ENCODE measurements around the gene MRPL55. TPM values are rescaled to one million over a fixed set of nuclear protein-coding genes. Genes with fewer than 3 reads are reported as not detected.

The MRPL55 gene
- total RNA-seq, 1 experiment from 2014 or later: 343 TPM

DNA sequence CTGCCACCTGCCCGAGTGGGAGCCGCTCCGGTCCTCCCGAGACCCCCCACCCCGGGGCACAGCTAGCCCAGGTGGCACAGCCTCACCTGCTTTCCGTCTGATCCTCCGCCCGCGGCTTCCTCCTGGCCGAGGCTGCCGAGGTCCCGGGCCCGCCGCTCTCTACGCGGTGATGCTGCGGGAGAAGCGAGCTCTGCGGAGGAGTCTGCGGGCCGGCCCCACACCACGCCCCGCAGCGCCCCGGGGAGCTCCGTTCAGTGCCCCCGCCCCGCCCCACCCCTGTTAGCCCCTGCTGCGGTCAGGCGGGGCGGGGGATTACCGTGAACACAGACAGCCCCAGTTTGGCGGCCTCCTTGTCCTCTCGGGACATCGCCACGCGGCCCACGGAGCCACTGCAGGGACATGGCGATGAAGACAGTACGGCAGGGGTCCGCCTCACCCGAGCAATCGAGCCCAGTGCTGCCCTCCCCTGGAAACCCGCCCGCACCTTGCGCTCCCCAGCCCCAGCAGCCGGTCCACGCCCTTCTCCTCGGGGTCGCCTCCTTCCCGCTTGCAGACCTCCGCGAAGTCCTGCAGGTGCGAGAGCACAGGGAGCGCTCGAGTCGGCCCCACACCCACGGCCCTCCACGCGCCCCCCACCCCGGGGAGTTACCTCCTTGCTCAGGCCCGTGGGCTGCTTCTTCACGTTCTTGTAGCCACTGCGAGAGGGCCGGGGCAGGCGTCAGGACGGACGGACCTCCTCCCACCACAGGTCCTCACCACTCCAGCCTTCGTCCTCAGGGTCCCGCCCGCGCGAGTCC is 6.9 kb downstream of the MRPL55 start:
- ChIA-PET CTCF (interaction anchor here (1.0 to 1.1 kb wide), 3 partner anchors 20 to 103 kb away, joined by 3 to 4 read pairs (median 3); partner anchors contain the start of gene IBA57), POLR2A (ENCODE audit: unreplicated experiment) (interaction anchor here (0.6 kb wide), 2 partner anchors 12 to 99 kb away, joined by 4 to 8 read pairs; no protein-coding TSS in a partner anchor)
- H3K4me3 ChIP-seq (ENCODE audit: low read length): peak overlapping the region; percentile 79
- peak overlapping the region; percentile 91 for H3K9ac ChIP-seq (ENCODE audit: low read length)
- BruUV-seq (replicated peaks): no TSS peak
- H3K4me1 ChIP-seq (ENCODE audit: insufficient read depth, low read length): peaks cover 21% of the 10 kb centered on the region
- H4K20me1 ChIP-seq (ENCODE audit: low read length): peaks cover 36% of the 10 kb centered on the region
- TF ChIP-seq EZH2 (IDR thresholded peaks at IDR 0.05; ENCODE audit: low read length, unreplicated experiment): no peak
- TF ChIP-seq, protein P1, sequence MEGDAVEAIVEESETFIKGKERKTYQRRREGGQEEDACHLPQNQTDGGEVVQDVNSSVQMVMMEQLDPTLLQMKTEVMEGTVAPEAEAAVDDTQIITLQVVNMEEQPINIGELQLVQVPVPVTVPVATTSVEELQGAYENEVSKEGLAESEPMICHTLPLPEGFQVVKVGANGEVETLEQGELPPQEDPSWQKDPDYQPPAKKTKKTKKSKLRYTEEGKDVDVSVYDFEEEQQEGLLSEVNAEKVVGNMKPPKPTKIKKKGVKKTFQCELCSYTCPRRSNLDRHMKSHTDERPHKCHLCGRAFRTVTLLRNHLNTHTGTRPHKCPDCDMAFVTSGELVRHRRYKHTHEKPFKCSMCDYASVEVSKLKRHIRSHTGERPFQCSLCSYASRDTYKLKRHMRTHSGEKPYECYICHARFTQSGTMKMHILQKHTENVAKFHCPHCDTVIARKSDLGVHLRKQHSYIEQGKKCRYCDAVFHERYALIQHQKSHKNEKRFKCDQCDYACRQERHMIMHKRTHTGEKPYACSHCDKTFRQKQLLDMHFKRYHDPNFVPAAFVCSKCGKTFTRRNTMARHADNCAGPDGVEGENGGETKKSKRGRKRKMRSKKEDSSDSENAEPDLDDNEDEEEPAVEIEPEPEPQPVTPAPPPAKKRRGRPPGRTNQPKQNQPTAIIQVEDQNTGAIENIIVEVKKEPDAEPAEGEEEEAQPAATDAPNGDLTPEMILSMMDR (conservative IDR thresholded peaks at IDR 0.05; ENCODE audit: low read depth, low read length): peak; percentile 57
- peak; percentile 65 for DNase-seq
- no peak overlapping the region for H3K27ac ChIP-seq (ENCODE audit: low read length)
- peaks cover 48% of the 10 kb centered on the region for H3K36me3 ChIP-seq (ENCODE audit: low read depth, low read length)
- H2AFZ ChIP-seq (ENCODE audit: low read length): peak overlapping the region; percentile 54
- H3F3A ChIP-seq (ENCODE audit: low read length, unreplicated experiment): peaks cover 14% of the 10 kb centered on the region
- H3K9me2 ChIP-seq (replicated peaks; ENCODE audit: low read length): no peaks in the 10 kb centered on the region
- H3K27me3 ChIP-seq (ENCODE audit: low read length): no peaks in the 10 kb centered on the region
- no peaks in the 10 kb centered on the region for H3K9me3 ChIP-seq (ENCODE audit: low read length)
- H3K4me2 ChIP-seq (ENCODE audit: low read length): peak overlapping the region; percentile 89
- peaks cover 62% of the 10 kb centered on the region for H3K79me2 ChIP-seq (ENCODE audit: low read length)
- intact Hi-C loops (cut with micrococcal nuclease): loop anchor here (1.0 to 10.0 kb wide), 3 partner anchors 19 to 537 kb away; partner anchors contain the start of genes ARF1 and ZNF678
- peak; percentile 47 for ATAC-seq

DNA sequence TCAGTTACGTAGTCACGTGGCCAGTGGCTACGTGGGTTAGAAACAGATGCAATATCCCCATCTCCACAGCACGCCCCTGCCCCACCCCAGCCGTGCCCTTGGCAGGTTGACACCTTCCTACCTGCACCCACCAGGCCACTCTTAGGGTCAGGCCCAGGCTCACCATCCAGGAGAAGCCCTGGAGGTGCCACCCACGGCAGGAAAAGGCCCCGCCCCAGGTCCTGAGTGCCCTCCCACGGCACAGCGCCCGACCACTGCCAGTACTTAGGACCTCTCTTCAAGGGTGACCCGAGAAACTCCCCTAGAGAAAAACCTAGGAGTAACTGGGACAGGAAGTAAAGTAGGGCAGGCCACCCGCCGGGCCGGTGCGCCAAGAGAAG is 7.5 kb downstream of the MRPL55 start:
- Histone ChIP-seq H3K9me3 (ENCODE audit: low read length) (no peaks in the 10 kb centered on the region), H2AFZ (ENCODE audit: low read length) (peak overlapping the region; percentile 54; the same call in 1 of the 2 replicates), H3K36me3 (ENCODE audit: low read depth, low read length) (peaks cover 46% of the 10 kb centered on the region), H3K9ac (ENCODE audit: low read length) (peak overlapping the region; percentile 91), H3K9me2 (replicated peaks; ENCODE audit: low read length) (no peaks in the 10 kb centered on the region), H3K4me3 (ENCODE audit: low read length) (peak overlapping the region; percentile 79), H4K20me1 (ENCODE audit: low read length) (peaks cover 42% of the 10 kb centered on the region), H3F3A (ENCODE audit: low read length, unreplicated experiment) (peaks cover 14% of the 10 kb centered on the region), H3K27me3 (ENCODE audit: low read length) (no peaks in the 10 kb centered on the region), H3K4me2 (ENCODE audit: low read length) (peak overlapping the region; percentile 89), H3K4me1 (ENCODE audit: insufficient read depth, low read length) (peaks cover 21% of the 10 kb centered on the region), H3K79me2 (ENCODE audit: low read length) (peaks cover 64% of the 10 kb centered on the region), H3K27ac (ENCODE audit: low read length) (no peak overlapping the region)
- no TSS peak for BruUV-seq (replicated peaks)
- intact Hi-C loops (cut with micrococcal nuclease): loop anchor here (10.0 kb wide), 1 partner anchor 537 kb away; the partner anchor contains the start of gene ZNF678
- ATAC-seq: peak; percentile 3
- DNase-seq: peak; percentile 43
- TF ChIP-seq, protein P1 (conservative IDR thresholded peaks at IDR 0.05; ENCODE audit: low read depth, low read length): no peak
- no peak for TF ChIP-seq EZH2phosphoT487 (IDR thresholded peaks at IDR 0.05; ENCODE audit: borderline replicate concordance, low read length)
- TF ChIP-seq EZH2 (IDR thresholded peaks at IDR 0.05; ENCODE audit: low read length, unreplicated experiment): no peak
- CTCF ChIA-PET: interaction anchor here (1.0 to 1.1 kb wide), 3 partner anchors 19 to 102 kb away, joined by 3 to 4 read pairs (median 3); partner anchors contain the start of gene IBA57
- POLR2A ChIA-PET (ENCODE audit: unreplicated experiment): interaction anchor here (0.6 kb wide), 1 partner anchor 99 kb away, joined by 4 read pairs; no protein-coding TSS in a partner anchor
